ENCODE results near the gene CLHC1. TPM values are rescaled to one million over a fixed set of nuclear protein-coding genes. Genes with fewer than 3 reads are reported as not detected.

CLHC1 gene
- total RNA-seq, 6 experiments from 2014 or later, result 5.1 to 8.4 (median 6.2) TPM

DNA sequence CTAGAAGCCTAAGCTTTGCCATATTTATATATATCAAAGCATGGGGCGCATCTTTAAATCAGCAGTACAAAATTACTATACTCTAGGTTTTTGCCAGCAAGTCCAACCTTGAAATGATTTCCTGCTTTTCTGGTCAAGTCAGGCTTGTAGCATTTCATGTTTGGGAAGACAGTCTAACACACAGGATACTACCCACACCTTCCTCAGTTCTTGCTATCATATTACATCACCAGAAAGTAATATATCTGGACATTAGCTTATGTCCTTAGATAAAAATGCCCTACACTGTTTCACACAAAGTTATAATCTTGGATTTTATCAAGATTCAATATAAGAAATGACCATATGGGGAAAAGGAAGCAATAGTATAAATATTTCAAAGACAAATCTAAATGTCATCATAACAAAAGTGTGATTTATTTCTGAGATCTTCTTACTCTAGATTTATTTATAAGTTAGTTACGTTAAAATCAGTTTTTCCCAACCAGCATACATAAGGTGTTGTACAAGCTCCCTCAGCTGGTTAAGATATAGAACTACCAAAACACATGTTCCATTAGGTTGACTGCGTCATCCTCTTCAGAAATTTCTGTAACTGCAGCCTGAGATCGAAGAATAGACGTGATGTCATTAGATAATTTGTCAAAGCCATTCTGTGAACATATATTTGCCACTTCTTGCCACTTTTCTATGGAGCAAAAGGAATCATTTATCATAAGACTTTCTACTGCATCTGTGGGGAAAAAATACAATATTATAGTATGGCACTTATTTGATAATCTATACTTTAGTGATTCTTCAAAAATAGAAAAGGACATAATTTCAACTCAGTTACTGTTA lies 56.6 kb downstream of the CLHC1 start:
- no peaks in the 10 kb centered on the region for H3K27me3 Mint-ChIP-seq (ENCODE audit: insufficient read depth)
- TF ChIP-seq, protein P1, sequence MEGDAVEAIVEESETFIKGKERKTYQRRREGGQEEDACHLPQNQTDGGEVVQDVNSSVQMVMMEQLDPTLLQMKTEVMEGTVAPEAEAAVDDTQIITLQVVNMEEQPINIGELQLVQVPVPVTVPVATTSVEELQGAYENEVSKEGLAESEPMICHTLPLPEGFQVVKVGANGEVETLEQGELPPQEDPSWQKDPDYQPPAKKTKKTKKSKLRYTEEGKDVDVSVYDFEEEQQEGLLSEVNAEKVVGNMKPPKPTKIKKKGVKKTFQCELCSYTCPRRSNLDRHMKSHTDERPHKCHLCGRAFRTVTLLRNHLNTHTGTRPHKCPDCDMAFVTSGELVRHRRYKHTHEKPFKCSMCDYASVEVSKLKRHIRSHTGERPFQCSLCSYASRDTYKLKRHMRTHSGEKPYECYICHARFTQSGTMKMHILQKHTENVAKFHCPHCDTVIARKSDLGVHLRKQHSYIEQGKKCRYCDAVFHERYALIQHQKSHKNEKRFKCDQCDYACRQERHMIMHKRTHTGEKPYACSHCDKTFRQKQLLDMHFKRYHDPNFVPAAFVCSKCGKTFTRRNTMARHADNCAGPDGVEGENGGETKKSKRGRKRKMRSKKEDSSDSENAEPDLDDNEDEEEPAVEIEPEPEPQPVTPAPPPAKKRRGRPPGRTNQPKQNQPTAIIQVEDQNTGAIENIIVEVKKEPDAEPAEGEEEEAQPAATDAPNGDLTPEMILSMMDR (IDR thresholded peaks at IDR 0.05), result peak; percentile 82
- no peaks in the 10 kb centered on the region for H3K9me3 Mint-ChIP-seq
- H3K4me3 Mint-ChIP-seq, result no peak overlapping the region
- peaks cover 13% of the 10 kb centered on the region for H3K4me1 Mint-ChIP-seq (ENCODE audit: low read depth)
- H3K36me3 Mint-ChIP-seq (ENCODE audit: low read depth), result no peaks in the 10 kb centered on the region
- H3K27ac Mint-ChIP-seq, result peak overlapping the region; percentile 34
- DNase-seq, result peak; percentile 56

DNA sequence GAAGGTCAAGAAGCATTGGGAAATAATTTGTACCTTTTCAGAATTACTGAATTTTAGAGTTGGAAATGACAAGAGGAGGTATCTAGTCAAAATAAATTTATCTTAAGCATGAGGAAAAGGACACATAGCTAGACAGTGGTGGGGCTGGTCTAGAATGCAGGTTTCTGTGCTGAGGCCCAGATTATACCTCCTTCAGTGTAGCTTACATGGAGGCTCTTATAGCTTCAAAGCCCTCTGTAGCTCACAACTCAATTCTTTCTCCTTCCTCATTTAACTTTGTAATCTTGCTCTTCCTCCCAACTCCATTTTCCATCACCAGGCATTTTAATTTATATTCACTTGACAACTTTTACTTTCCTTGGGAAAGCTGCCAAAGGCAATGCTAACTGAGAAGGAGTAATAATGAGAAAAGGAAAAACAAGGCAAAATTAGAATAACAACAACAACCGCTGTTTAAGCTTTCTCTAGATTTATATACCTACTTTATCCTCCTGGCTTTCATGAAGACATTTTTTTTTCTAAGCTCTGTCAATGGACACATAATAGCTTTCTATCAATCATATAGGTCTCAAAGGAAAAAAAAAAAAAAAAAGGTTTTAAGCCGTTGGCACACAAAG lies 58.5 kb downstream of the CLHC1 start:
- H3K4me1 Mint-ChIP-seq (ENCODE audit: low read depth), result peaks cover 30% of the 10 kb centered on the region
- no peak overlapping the region for H3K27ac Mint-ChIP-seq
- H3K4me3 Mint-ChIP-seq, result no peak overlapping the region
- no peaks in the 10 kb centered on the region for H3K36me3 Mint-ChIP-seq (ENCODE audit: low read depth)
- H3K9me3 Mint-ChIP-seq, result no peaks in the 10 kb centered on the region
- TF ChIP-seq, protein P1 (IDR thresholded peaks at IDR 0.05), result no peak
- H3K27me3 Mint-ChIP-seq (ENCODE audit: insufficient read depth), result no peaks in the 10 kb centered on the region
- DNase-seq, result no peak

DNA sequence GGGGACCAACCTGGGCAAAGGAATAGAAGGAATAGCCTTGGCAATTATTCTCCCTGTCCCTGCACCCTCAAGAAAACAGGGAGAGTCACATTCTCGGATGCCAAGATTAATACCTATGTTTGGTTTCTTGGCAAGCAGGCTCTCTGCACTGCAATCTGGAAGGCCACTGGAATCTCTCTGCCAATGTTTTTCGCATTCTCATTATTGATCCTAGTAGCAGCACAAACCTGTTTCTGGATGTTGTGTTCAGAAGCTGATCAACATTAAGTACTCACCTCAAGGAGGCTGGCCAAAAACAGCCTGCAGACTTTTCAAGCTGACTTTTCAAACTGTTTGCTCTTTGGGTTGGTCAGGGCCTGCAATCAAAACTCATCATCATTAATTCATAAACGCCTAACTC lies 62.2 kb downstream of the CLHC1 start:
- no peaks in the 10 kb centered on the region for H3K36me3 Mint-ChIP-seq (ENCODE audit: low read depth)
- no peak overlapping the region for H3K4me3 Mint-ChIP-seq
- peaks cover 51% of the 10 kb centered on the region for H3K4me1 Mint-ChIP-seq (ENCODE audit: low read depth)
- DNase-seq, result no peak
- no peaks in the 10 kb centered on the region for H3K27me3 Mint-ChIP-seq (ENCODE audit: insufficient read depth)
- TF ChIP-seq, protein P1 (IDR thresholded peaks at IDR 0.05), result no peak
- H3K9me3 Mint-ChIP-seq, result no peaks in the 10 kb centered on the region
- H3K27ac Mint-ChIP-seq, result peak overlapping the region; percentile 66

- Mint-ChIP-seq H3K4me1 (ENCODE audit: low read depth) (peaks cover 56% of the 10 kb centered on the region), H3K4me3 (no peak overlapping the region), H3K9me3 (no peaks in the 10 kb centered on the region), H3K27me3 (ENCODE audit: insufficient read depth) (no peaks in the 10 kb centered on the region), H3K36me3 (ENCODE audit: low read depth) (no peaks in the 10 kb centered on the region), H3K27ac (peak overlapping the region; percentile 66)
- TF ChIP-seq, protein P1 (IDR thresholded peaks at IDR 0.05), result no peak
- no peak for DNase-seq
Measured at GRCh38 chr2:55169359-55169758, 62.7 kb downstream of the CLHC1 start.

- H3K4me3 Mint-ChIP-seq, result peak overlapping the region; percentile 70
- DNase-seq, result peak; percentile 76
- no peaks in the 10 kb centered on the region for H3K27me3 Mint-ChIP-seq (ENCODE audit: insufficient read depth)
- H3K4me1 Mint-ChIP-seq (ENCODE audit: low read depth), result peaks cover 65% of the 10 kb centered on the region
- TF ChIP-seq, protein P1 (IDR thresholded peaks at IDR 0.05), result peak; percentile 86
- no peaks in the 10 kb centered on the region for H3K9me3 Mint-ChIP-seq
- peak overlapping the region; percentile 81 for H3K27ac Mint-ChIP-seq
- H3K36me3 Mint-ChIP-seq (ENCODE audit: low read depth), result no peaks in the 10 kb centered on the region
Measured at GRCh38 chr2:55168221-55169154, 63.6 kb downstream of the CLHC1 start.

All from HFFc6 (cell line).